Endothelial cell of umbilical vein (primary cell): Measurements from ENCODE around the gene LUC7L. TPM values are rescaled to one million over a fixed set of nuclear protein-coding genes. Genes with fewer than 3 reads are reported as not detected.
"Not testable (repeated sequence)": the region's sequence is repeated elsewhere in the genome, so short reads cannot be mapped to it uniquely, and the experiment has no call there.

Experiments used
- BruUV-seq: library from RNA; stranded (reverse); fragments of 400-500 nt; replicated peaks from 2 replicates; lab custom pipeline; 2021; lab: Mats Ljungman, UMichigan
- CTCF ChIA-PET: fragments of 300-600, 350-600 bp; sonication (Branson Sonifier 250); formaldehyde crosslinking; loops from one replicate; lab custom pipeline; 2021; ENCODE audit warnings: antibody characterized with exemption, inconsistent platforms; lab: Charles Lee
- POLR2A ChIA-PET: fragments of 300-600, 350-600 bp; sonication (Branson Sonifier 250); formaldehyde crosslinking; loops from one replicate; lab custom pipeline; 2021; ENCODE audit warnings: antibody characterized with exemption, inconsistent platforms; lab: Charles Lee
- DNase-seq: peaks from one replicate; pipeline ENCODE4 v3.0.0-alpha.2; 2011; ENCODE audit warnings: low read depth, low spot score
- FAIRE-seq: peaks from 2 replicates; lab custom pipeline; 2011; peaks lifted over from hg19 to GRCh38; lab: Jason Lieb, UNC
- H2AFZ ChIP-seq: 2 replicates; pipeline ENCODE4 v1.6.0; 2012; ENCODE audit warnings: low read depth, low read length, control low read depth, inconsistent platforms
- H3K27ac ChIP-seq: 2 replicates; pipeline ENCODE4 v1.5.1; 2011; ENCODE audit warnings: low read depth, mild to moderate bottlenecking, control low read depth, low read length, moderate library complexity; ENCODE audit not compliant: insufficient read depth
- H3K27me3 ChIP-seq, 2 experiments: 2 replicates each; pipeline versions ENCODE4 v1.6.0 to v1.6.1; 2011; ENCODE audit warnings: low read length in 2 of 2, mixed read lengths in 1 of 2; ENCODE audit not compliant: control insufficient read depth in 2 of 2, insufficient read depth in 2 of 2
- H3K36me3 ChIP-seq, 2 experiments: 2 replicates in 1 of 2; 3 replicates in 1 of 2; pipeline ENCODE4 v1.5.1; 2011; ENCODE audit warnings: low read length in 2 of 2, mild to moderate bottlenecking in 1 of 2, moderate library complexity in 1 of 2; ENCODE audit not compliant: control insufficient read depth in 2 of 2, insufficient read depth in 2 of 2; ENCODE audit errors: extremely low read depth in 1 of 2
- H3K4me1 ChIP-seq: 3 replicates; pipeline ENCODE4 v1.5.1; 2011; ENCODE audit warnings: mild to moderate bottlenecking, low read length; ENCODE audit not compliant: control insufficient read depth, insufficient read depth; ENCODE audit errors: extremely low read depth
- H3K4me2 ChIP-seq: 2 replicates; pipeline ENCODE4 v1.6.1; 2011; ENCODE audit warnings: low read length, control low read depth, mixed read lengths; ENCODE audit not compliant: insufficient read depth
- H3K4me3 ChIP-seq, 3 experiments: fragments of 200-600 bp in 1 of 3; sonication (generic), shearing (Covaris generic) in 1 of 3; replicated peaks in 1 of 3; 2 replicates each; pipeline ENCODE4 v1.5.1; 2011 to 2016; ENCODE audit warnings: control low read depth in 3 of 3, low read length in 3 of 3, mild to moderate bottlenecking in 2 of 3, inconsistent platforms in 1 of 3, low read depth in 1 of 3, moderate library complexity in 1 of 3; ENCODE audit not compliant: insufficient read depth in 1 of 3
- H3K79me2 ChIP-seq: 2 replicates; pipeline ENCODE4 v1.6.0; 2012; ENCODE audit warnings: low read length, inconsistent platforms; ENCODE audit not compliant: control insufficient read depth, insufficient read depth
- H3K9ac ChIP-seq: replicated peaks from 2 replicates; pipeline ENCODE3; 2011; ENCODE audit warnings: low read length, control low read depth; ENCODE audit not compliant: insufficient read depth; ENCODE audit errors: extremely low read depth
- H3K9me1 ChIP-seq: replicated peaks from 3 replicates; pipeline ENCODE4 v1.6.0; 2011; ENCODE audit warnings: mild to moderate bottlenecking, low read length; ENCODE audit not compliant: control insufficient read depth, insufficient read depth; ENCODE audit errors: extremely low read depth
- H3K9me3 ChIP-seq: replicated peaks from 2 replicates; pipeline ENCODE4 v1.5.1; 2012; ENCODE audit warnings: low read length, inconsistent platforms; ENCODE audit not compliant: control insufficient read depth, insufficient read depth
- H4K20me1 ChIP-seq: replicated peaks from 2 replicates; pipeline ENCODE3; 2011; ENCODE audit warnings: mild to moderate bottlenecking, low read length; ENCODE audit not compliant: control insufficient read depth, insufficient read depth; ENCODE audit errors: extremely low read depth
- EZH2 ChIP-seq: IDR thresholded peaks from 2 replicates; pipeline ENCODE4 v1.6.1; 2012; ENCODE audit warnings: borderline replicate concordance, low read depth, mild to moderate bottlenecking, moderate library complexity, low read length, inconsistent platforms; ENCODE audit not compliant: severe bottlenecking
- MYC ChIP-seq: IDR thresholded peaks from one replicate; pipeline ENCODE4 v1.6.1; 2011; ENCODE audit warnings: mild to moderate bottlenecking, low read depth, low read length
- dilution Hi-C: fragments of 300-500 bp; cut with MboI; formaldehyde crosslinking; loops from one replicate; pipeline ENCODE4 v1.15.0; 2019; ENCODE audit warnings: low sequenced_read_pairs; ENCODE audit not compliant: extremely low pct_ligation_motif_present
- intact Hi-C: fragments of 100-400 bp; cut with micrococcal nuclease; formaldehyde crosslinking; loops from one replicate; pipeline ENCODE4 v1.10.0; 2022
- polyA plus RNA-seq, 4 experiments: library from polyadenylated mRNA; depleted of rRNA in 3 of 4; stranded (reverse) in 3 of 4; unstranded in 1 of 4; fragments of >200 nt; gene quantifications; 2 replicates each; pipeline versions ENCODE4 v1.2.1 to v1.2.3, GENCODE V29; 2011 to 2012; ENCODE audit warnings: missing spikeins in 1 of 4
- total RNA-seq: library from RNA; stranded (reverse); gene quantifications from 2 replicates; pipeline ENCODE4 v1.2.3, GENCODE V29; 2021

Gene LUC7L
- total and polyA plus RNA-seq, 2 donors (not counting 3 experiments of a cell fraction or from before 2014, with no cell fraction given), result 75.4 to 94.7 TPM

DNA sequence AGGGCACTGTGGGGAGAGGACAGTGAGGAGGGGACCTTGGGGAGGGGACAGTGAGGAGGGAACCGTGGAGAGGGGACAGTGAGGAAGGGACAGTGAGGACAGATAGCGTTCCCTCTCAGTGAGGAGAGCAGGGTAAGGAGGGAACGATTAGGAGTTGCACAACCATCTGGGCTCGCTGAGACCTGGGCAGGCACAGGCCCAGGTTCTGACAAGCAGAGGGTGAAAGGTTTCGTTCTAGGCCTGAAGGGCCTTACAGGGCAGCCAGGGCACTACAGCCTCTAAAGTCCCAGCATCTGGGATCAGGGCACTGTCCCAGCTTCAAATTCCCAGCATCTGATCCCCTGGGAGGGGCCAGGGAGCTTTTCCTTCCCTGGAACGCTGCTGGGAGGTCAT lies 76.1 kb downstream of the LUC7L start:
- H4K20me1 ChIP-seq, H3K9ac ChIP-seq, BruUV-seq, CTCF ChIA-PET, H3K4me1 ChIP-seq, H3K27ac ChIP-seq, H3K9me3 ChIP-seq, H3K4me3 ChIP-seq, POLR2A ChIA-PET, FAIRE-seq, H2AFZ ChIP-seq, H3K4me2 ChIP-seq, H3K79me2 ChIP-seq, H3K36me3 ChIP-seq, H3K9me1 ChIP-seq, dilution Hi-C loops, DNase-seq, intact Hi-C loops, H3K27me3 ChIP-seq: not testable (repeated sequence)

DNA sequence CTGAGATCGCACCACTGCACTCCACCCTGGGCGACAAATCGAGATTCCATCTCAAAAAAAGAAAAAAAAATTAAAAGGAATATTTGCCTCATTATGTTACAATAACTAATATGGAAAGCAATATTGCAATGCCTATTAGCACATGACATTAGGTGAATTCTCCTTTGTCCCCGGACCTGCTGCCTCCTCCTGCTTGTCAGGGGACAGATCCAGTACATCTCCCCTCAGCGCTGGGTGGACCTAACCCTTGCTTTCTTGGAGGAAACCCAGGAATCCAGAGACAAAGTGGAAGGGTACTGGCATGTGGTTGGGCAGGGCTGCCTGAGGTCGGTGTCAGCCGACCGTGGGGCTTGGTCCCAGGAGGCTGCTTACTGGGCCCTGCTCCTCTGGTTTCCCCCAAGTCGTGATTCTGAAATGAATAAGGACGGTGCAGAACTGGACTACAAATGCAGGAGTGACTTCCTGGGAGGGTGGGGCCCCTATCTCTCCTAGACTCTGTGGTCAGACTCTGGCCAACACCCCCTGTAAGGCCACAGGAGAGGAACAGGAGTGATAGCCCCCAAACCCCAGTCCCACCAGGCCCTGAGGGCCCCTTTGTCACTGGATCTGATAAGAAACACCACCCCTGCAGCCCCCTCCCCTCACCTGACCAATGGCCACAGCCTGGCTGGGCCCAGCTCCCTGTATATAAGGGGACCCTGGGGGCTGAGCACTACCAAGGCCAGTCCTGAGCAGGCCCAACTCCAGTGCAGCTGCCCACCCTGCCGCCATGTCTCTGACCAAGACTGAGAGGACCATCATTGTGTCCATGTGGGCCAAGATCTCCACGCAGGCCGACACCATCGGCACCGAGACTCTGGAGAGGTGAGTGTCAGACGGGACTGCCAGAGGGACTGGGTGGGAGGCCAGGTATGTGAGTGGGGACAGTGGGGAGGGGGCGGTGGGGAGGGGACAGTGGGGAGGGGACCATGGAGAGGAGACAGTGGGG lies 76.8 kb downstream of the LUC7L start, which contains the start of gene HBZ:
HBZ (plus strand) TSS at position 504 of the 988 bp plus-strand sequence; CDS start at position 770, 266 bp downstream.
- TF ChIP-seq MYC (no peak), EZH2 (peak; percentile 38)
- Histone ChIP-seq H3K9me3 (no peaks in the 10 kb centered on the region), H3K79me2 (no peaks in the 10 kb centered on the region), H4K20me1 (no peaks in the 10 kb centered on the region), H3K9ac (no peak within 1 kb of the TSS), H3K4me3 (no peak within 1 kb of the TSS), H3K4me1 (peaks cover 9% of the 10 kb centered on the region), H3K27ac (no peak within 1 kb of the TSS), H3K27me3 (peaks cover 6 to 7% of the 10 kb centered on the region in 2 experiments), H3K9me1 (no peaks in the 10 kb centered on the region), H3K4me2 (no peak within 1 kb of the TSS), H3K36me3 (no peaks in the 10 kb centered on the region), H2AFZ (no peak within 1 kb of the TSS)
- BruUV-seq, result no TSS peak
- FAIRE-seq (no peak), DNase-seq (no peak)
- intact Hi-C loops, result no loop called here
- ChIA-PET CTCF (no interaction called here), POLR2A (no interaction called here)
- dilution Hi-C loops, result no loop called here
